ENCODE data around the gene AFG1L. TPM values are rescaled to one million over a fixed set of nuclear protein-coding genes. Genes with fewer than 3 reads are reported as not detected.

AFG1L gene
- total and polyA plus RNA-seq, 2 experiments from 2014 or later: 4.1 to 8.7 TPM

GRCh38 chr6:108550256-108550655 is 255.4 kb downstream of the AFG1L start:
- Mint-ChIP-seq H3K4me3 (no peak overlapping the region), H3K27ac (no peak overlapping the region)
- H3K27ac ChIP-seq (ENCODE audit: low read depth): no peak overlapping the region

GRCh38 chr6:108555399-108556052 is 260.7 kb downstream of the AFG1L start:
- Histone ChIP-seq H3K4me3 (no peak overlapping the region), H3K27ac (ENCODE audit: low read depth) (no peak overlapping the region), H3K4me2 (no peak overlapping the region), H3K9me2 (ENCODE audit: insufficient read depth) (no peaks in the 10 kb centered on the region), H3K79me2 (replicated peaks; ENCODE audit: insufficient read depth) (no peaks in the 10 kb centered on the region), H3F3A (replicated peaks; ENCODE audit: low read depth) (0 out of 2 replicates have a peak, but pooled peaks cover 3% of the 10 kb centered on the region), H3K4me1 (ENCODE audit: insufficient read depth) (peaks cover 14% of the 10 kb centered on the region; the same call in 1 of the 2 replicates), H4K20me1 (replicated peaks; ENCODE audit: insufficient read depth) (no peaks in the 10 kb centered on the region), H2AFZ (no peak overlapping the region), H3K27me3 (ENCODE audit: insufficient read depth) (peaks cover 26% of the 10 kb centered on the region), H3K36me3 (ENCODE audit: insufficient read depth) (no peaks in the 10 kb centered on the region)
- Mint-ChIP-seq H3K9me3 (no peaks in the 10 kb centered on the region), H3K27ac (no peak overlapping the region), H3K36me3 (ENCODE audit: low read depth) (no peaks in the 10 kb centered on the region), H3K27me3 (ENCODE audit: insufficient read depth, low read depth, poor library complexity) (peaks cover 15% of the 10 kb centered on the region), H3K4me1 (peaks cover 11% of the 10 kb centered on the region), H3K4me3 (no peak overlapping the region)
- ATAC-seq: no peak
- DNase-seq (ENCODE audit: low spot score): no peak
- TF ChIP-seq NANOG (IDR thresholded peaks at IDR 0.05; ENCODE audit: borderline replicate concordance) (no peak), ZNF331 (CRISPR knock-in tag; IDR thresholded peaks at IDR 0.05; ENCODE audit: low read depth) (no peak), POLR2AphosphoS5 (IDR thresholded peaks at IDR 0.05; ENCODE audit: low read depth) (no peak), ZNF114 (CRISPR knock-in tag; IDR thresholded peaks at IDR 0.05) (no peak), CREB1 (CRISPR knock-in tag; IDR thresholded peaks at IDR 0.05; ENCODE audit: low read depth) (no peak), ETS1 (IDR thresholded peaks at IDR 0.05) (no peak), EZH2phosphoT487 (IDR thresholded peaks at IDR 0.05; ENCODE audit: unreplicated experiment) (no peak), STAT1 (IDR thresholded peaks at IDR 0.05; ENCODE audit: unreplicated experiment) (no peak)
- TF ChIP-seq, protein P1, sequence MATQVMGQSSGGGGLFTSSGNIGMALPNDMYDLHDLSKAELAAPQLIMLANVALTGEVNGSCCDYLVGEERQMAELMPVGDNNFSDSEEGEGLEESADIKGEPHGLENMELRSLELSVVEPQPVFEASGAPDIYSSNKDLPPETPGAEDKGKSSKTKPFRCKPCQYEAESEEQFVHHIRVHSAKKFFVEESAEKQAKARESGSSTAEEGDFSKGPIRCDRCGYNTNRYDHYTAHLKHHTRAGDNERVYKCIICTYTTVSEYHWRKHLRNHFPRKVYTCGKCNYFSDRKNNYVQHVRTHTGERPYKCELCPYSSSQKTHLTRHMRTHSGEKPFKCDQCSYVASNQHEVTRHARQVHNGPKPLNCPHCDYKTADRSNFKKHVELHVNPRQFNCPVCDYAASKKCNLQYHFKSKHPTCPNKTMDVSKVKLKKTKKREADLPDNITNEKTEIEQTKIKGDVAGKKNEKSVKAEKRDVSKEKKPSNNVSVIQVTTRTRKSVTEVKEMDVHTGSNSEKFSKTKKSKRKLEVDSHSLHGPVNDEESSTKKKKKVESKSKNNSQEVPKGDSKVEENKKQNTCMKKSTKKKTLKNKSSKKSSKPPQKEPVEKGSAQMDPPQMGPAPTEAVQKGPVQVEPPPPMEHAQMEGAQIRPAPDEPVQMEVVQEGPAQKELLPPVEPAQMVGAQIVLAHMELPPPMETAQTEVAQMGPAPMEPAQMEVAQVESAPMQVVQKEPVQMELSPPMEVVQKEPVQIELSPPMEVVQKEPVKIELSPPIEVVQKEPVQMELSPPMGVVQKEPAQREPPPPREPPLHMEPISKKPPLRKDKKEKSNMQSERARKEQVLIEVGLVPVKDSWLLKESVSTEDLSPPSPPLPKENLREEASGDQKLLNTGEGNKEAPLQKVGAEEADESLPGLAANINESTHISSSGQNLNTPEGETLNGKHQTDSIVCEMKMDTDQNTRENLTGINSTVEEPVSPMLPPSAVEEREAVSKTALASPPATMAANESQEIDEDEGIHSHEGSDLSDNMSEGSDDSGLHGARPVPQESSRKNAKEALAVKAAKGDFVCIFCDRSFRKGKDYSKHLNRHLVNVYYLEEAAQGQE (IDR thresholded peaks at IDR 0.05; ENCODE audit: unreplicated experiment): no peak
- TF ChIP-seq, protein P2, sequence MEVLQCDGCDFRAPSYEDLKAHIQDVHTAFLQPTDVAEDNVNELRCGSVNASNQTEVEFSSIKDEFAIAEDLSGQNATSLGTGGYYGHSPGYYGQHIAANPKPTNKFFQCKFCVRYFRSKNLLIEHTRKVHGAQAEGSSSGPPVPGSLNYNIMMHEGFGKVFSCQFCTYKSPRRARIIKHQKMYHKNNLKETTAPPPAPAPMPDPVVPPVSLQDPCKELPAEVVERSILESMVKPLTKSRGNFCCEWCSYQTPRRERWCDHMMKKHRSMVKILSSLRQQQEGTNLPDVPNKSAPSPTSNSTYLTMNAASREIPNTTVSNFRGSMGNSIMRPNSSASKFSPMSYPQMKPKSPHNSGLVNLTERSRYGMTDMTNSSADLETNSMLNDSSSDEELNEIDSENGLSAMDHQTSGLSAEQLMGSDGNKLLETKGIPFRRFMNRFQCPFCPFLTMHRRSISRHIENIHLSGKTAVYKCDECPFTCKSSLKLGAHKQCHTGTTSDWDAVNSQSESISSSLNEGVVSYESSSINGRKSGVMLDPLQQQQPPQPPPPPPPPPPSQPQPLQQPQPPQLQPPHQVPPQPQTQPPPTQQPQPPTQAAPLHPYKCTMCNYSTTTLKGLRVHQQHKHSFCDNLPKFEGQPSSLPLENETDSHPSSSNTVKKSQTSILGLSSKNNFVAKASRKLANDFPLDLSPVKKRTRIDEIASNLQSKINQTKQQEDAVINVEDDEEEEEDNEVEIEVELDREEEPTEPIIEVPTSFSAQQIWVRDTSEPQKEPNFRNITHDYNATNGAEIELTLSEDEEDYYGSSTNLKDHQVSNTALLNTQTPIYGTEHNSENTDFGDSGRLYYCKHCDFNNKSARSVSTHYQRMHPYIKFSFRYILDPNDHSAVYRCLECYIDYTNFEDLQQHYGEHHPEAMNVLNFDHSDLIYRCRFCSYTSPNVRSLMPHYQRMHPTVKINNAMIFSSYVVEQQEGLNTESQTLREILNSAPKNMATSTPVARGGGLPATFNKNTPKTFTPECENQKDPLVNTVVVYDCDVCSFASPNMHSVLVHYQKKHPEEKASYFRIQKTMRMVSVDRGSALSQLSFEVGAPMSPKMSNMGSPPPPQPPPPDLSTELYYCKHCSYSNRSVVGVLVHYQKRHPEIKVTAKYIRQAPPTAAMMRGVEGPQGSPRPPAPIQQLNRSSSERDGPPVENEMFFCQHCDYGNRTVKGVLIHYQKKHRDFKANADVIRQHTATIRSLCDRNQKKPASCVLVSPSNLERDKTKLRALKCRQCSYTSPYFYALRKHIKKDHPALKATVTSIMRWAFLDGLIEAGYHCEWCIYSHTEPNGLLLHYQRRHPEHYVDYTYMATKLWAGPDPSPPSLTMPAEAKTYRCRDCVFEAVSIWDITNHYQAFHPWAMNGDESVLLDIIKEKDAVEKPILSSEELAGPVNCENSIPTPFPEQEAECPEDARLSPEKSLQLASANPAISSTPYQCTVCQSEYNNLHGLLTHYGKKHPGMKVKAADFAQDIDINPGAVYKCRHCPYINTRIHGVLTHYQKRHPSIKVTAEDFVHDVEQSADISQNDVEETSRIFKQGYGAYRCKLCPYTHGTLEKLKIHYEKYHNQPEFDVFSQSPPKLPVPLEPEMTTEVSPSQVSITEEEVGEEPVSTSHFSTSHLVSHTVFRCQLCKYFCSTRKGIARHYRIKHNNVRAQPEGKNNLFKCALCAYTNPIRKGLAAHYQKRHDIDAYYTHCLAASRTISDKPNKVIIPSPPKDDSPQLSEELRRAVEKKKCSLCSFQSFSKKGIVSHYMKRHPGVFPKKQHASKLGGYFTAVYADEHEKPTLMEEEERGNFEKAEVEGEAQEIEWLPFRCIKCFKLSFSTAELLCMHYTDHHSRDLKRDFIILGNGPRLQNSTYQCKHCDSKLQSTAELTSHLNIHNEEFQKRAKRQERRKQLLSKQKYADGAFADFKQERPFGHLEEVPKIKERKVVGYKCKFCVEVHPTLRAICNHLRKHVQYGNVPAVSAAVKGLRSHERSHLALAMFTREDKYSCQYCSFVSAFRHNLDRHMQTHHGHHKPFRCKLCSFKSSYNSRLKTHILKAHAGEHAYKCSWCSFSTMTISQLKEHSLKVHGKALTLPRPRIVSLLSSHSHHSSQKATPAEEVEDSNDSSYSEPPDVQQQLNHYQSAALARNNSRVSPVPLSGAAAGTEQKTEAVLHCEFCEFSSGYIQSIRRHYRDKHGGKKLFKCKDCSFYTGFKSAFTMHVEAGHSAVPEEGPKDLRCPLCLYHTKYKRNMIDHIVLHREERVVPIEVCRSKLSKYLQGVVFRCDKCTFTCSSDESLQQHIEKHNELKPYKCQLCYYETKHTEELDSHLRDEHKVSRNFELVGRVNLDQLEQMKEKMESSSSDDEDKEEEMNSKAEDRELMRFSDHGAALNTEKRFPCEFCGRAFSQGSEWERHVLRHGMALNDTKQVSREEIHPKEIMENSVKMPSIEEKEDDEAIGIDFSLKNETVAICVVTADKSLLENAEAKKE (CRISPR knock-in tag; IDR thresholded peaks at IDR 0.05): no peak

More at GRCh38 chr6:108550256-108550655, 255.4 kb downstream of the AFG1L start:
- Histone ChIP-seq H2AFZ (no peak overlapping the region), H3K4me2 (no peak overlapping the region), H4K20me1 (replicated peaks; ENCODE audit: insufficient read depth) (no peaks in the 10 kb centered on the region), H3K4me3 (no peak overlapping the region), H3K9me2 (ENCODE audit: insufficient read depth) (no peaks in the 10 kb centered on the region), H3K27me3 (ENCODE audit: insufficient read depth) (peaks cover 6% of the 10 kb centered on the region), H3K4me1 (ENCODE audit: insufficient read depth) (no peaks in the 10 kb centered on the region), H3K79me2 (replicated peaks; ENCODE audit: insufficient read depth) (no peaks in the 10 kb centered on the region), H3K36me3 (ENCODE audit: insufficient read depth) (no peaks in the 10 kb centered on the region), H3F3A (replicated peaks; ENCODE audit: low read depth) (no peaks in the 10 kb centered on the region)
- peaks cover 2% of the 10 kb centered on the region for H3K27me3 Mint-ChIP-seq (ENCODE audit: insufficient read depth, low read depth, poor library complexity)
- H3K9me3 Mint-ChIP-seq: no peaks in the 10 kb centered on the region
- DNase-seq (ENCODE audit: low spot score): no peak
- TF ChIP-seq POLR2AphosphoS5 (IDR thresholded peaks at IDR 0.05; ENCODE audit: low read depth) (no peak), ZNF114 (CRISPR knock-in tag; IDR thresholded peaks at IDR 0.05) (no peak), STAT1 (IDR thresholded peaks at IDR 0.05; ENCODE audit: unreplicated experiment) (no peak)
- ATAC-seq: no peak
- H3K4me1 Mint-ChIP-seq: no peaks in the 10 kb centered on the region
- no peaks in the 10 kb centered on the region for H3K36me3 Mint-ChIP-seq (ENCODE audit: low read depth)

All from GM23338 (cell line).